BE2C (cell line): Measurements from ENCODE around the gene FLYWCH2.

Experiments
- DNase-seq: peaks from one replicate; pipeline ENCODE4 v3.0.0-alpha.2; 2020
- H3K27me3 ChIP-seq: fragments of 250-450 bp; sonication (Bioruptor Pico); 2 replicates; pipeline ENCODE4 v1.5.1; 2020; ENCODE audit warnings: mild to moderate bottlenecking
- H3K36me3 ChIP-seq: fragments of 250-450 bp; sonication (Bioruptor Pico); 2 replicates; pipeline ENCODE4 v1.5.1; 2020; ENCODE audit warnings: mild to moderate bottlenecking
- H3K4me1 ChIP-seq: fragments of 250-450 bp; sonication (Bioruptor Pico); 2 replicates; pipeline ENCODE4 v1.5.1; 2020
- H3K4me3 ChIP-seq: 2 replicates; pipeline ENCODE4 v1.5.1; 2011; ENCODE audit warnings: low read depth, low read length
- H3K9me3 ChIP-seq: fragments of 250-450 bp; sonication (Bioruptor Pico); 2 replicates; pipeline ENCODE4 v1.5.1; 2020
- CTCF ChIP-seq: IDR thresholded peaks from 2 replicates; pipeline ENCODE4 v1.5.1; 2012; ENCODE audit warnings: mild to moderate bottlenecking, low read depth, low read length

The FLYWCH2 gene

DNA sequence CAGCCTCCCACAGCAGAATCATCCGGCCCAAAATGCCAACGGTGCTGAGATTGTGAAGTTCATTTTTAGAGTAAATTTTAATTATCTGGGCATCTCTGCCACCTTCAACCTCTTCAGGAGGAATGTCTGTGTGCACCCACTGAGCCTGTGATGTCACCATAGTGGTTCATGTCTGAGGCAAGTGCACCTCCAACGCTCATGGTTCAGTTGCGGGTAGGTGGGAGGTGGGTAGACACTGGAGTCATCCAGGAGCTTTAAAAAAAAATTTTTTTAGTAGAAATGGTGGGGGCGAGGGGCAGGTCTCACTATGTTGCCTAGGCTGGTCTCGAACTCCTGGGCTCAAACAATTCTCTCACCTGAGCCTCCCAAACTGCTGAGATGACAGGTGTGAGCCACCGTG is 30.6 kb downstream of the FLYWCH2 start:
- no peak overlapping the region for H3K4me3 ChIP-seq

GRCh38 chr16:2914233-2914632 is 31.2 kb downstream of the FLYWCH2 start:
- Histone ChIP-seq H3K4me3 (no peak overlapping the region), H3K36me3 (peaks cover 9% of the 10 kb centered on the region), H3K9me3 (no peaks in the 10 kb centered on the region), H3K27me3 (no peaks in the 10 kb centered on the region), H3K4me1 (no peaks in the 10 kb centered on the region)
- no peak for DNase-seq
- TF ChIP-seq CTCF = peak; percentile 17; the same call in 1 of the 2 replicates

More for the DNA sequence above, 30.6 kb downstream of the FLYWCH2 start:
- no peaks in the 10 kb centered on the region for H3K27me3 ChIP-seq
- no peaks in the 10 kb centered on the region for H3K4me1 ChIP-seq
- no peak for DNase-seq
- TF ChIP-seq CTCF = no peak
- H3K9me3 ChIP-seq = no peaks in the 10 kb centered on the region
- H3K36me3 ChIP-seq = peaks cover 9% of the 10 kb centered on the region

DNA sequence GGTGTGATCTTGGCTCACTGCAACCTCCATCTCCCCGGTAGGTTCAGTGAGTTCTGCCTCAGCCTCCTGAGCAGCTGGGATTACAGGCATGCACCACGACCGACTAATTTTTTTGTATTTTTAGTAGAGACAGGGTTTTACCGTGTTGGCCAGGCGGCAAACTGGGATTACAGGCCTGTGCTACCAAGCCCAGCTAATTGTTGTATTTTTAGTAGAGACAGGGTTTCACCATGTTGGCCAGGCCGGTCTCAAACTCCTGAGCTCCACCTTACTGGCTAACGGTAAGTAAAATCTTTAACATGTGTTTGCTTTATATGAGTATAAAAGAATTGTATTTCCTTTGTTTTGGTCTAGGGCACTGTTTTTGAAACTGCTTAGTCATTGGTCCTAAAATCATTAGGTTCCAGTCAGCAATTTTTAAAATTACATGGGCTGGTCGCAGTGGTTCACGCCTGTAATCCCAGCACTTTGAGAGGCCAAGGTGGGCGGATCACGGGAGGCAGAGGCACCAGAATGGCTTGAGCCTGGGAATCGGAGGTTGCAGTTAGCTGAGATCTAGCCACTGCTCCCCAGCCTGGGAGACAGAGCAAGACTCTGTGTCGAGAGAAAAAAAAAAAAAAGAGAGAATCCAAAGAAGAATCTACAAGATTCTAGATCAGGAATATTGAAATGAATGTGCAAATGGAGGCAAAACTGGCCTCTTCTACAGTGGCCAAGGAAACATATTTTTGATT is 32.3 kb downstream of the FLYWCH2 start:
- Histone ChIP-seq H3K36me3 (peaks cover 9% of the 10 kb centered on the region), H3K9me3 (no peaks in the 10 kb centered on the region), H3K27me3 (no peaks in the 10 kb centered on the region), H3K4me3 (no peak overlapping the region), H3K4me1 (no peaks in the 10 kb centered on the region)
- no peak for DNase-seq
- TF ChIP-seq CTCF = no peak

DNA sequence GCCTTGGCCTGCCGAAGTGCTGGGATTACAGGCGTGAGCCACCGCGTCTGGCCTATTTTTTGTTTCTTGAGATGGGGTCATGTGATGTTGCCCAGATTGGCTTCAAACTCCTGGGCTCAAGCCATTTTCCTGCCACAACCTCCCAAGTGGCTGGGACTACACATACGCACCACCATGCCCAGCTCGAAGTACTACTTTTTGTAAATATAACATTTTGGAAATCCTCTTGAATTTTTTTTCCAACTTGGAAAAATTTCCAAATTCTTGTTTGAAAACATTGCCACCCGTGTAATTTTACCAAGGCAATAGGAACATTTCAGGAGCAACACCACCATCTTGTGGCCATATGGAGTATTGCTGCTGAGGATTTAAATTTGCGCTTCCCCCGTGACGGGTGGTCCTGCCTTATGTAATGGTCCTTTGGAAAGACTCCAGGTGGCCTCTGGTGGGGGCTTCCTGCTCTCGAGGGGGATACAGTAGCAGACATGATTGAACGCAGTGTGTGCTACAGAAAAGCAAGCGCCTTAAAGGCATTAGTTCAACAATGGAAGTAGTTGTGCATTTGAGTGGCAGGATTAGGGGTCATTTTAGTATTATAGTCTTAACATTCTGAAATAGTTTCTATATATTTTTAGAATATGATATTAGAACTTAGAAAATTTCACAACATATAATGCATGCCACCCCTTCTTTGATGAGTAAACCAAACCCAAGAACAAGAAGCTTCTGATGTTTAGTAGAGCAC is 36.7 kb downstream of the FLYWCH2 start:
- TF ChIP-seq CTCF = peak; percentile 89
- peak; percentile 60 for DNase-seq
- Histone ChIP-seq H3K9me3 (no peaks in the 10 kb centered on the region), H3K4me3 (no peak overlapping the region), H3K4me1 (no peaks in the 10 kb centered on the region), H3K36me3 (peaks cover 3% of the 10 kb centered on the region; the same call in 1 of the 2 replicates), H3K27me3 (no peaks in the 10 kb centered on the region)

- Histone ChIP-seq H3K9me3 (no peaks in the 10 kb centered on the region), H3K36me3 (no peaks in the 10 kb centered on the region), H3K4me3 (no peak overlapping the region), H3K4me1 (peaks cover 3% of the 10 kb centered on the region), H3K27me3 (no peaks in the 10 kb centered on the region)
- no peak for TF ChIP-seq CTCF
- DNase-seq = no peak
Observed at GRCh38 chr16:2923481-2923880, 40.5 kb downstream of the FLYWCH2 start.
